Activated gamma-delta T cell treated with anti-CD3 and anti-CD28 coated beads, Interleukin-2, amount 50 U/mL, for 16 hours (primary cell): ENCODE measurements around the gene TUBGCP6.
"Not testable (repeated sequence)": the region's sequence is repeated elsewhere in the genome, so short reads cannot be mapped to it uniquely, and the experiment has no call there.

ENCODE experiments used
- DNase-seq: peaks from one replicate; pipeline ENCODE4 v3.0.0-alpha.2; 2020; ENCODE audit warnings: low read depth

The TUBGCP6 gene

GRCh38 chr22:50209893-50210292, 34.9 kb downstream of the TUBGCP6 start:
- DNase-seq = peak; percentile 54

- no peak for DNase-seq
These were observed 35.6 kb downstream of the TUBGCP6 start for GRCh38 chr22:50208939-50209892.

- DNase-seq = no peak
These were observed 36.3 kb downstream of the TUBGCP6 start for GRCh38 chr22:50208430-50208938.

GRCh38 chr22:50207383-50208140, 37.3 kb downstream of the TUBGCP6 start:
- DNase-seq = no peak

DNA sequence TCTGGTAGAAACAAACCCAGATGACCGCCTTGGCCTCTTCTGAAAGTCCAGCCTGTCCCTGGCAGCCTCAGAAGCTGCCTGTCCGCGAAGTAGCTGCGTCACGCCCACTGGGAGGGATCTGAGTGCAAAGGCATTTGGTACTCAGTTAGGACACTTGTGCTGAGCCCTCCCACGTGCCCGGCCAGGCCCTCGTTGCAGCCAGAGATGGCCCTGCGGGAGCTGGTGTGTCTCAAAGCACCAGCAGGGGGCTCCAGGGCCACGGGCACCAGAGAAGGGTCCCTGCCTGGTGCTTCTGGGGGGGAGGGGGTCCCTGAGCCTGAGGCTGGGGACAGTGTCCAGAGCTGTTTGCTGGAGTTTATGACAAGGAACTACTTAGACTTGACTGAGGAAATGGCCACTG, 38.2 kb downstream of the TUBGCP6 start:
- DNase-seq = no peak

DNA sequence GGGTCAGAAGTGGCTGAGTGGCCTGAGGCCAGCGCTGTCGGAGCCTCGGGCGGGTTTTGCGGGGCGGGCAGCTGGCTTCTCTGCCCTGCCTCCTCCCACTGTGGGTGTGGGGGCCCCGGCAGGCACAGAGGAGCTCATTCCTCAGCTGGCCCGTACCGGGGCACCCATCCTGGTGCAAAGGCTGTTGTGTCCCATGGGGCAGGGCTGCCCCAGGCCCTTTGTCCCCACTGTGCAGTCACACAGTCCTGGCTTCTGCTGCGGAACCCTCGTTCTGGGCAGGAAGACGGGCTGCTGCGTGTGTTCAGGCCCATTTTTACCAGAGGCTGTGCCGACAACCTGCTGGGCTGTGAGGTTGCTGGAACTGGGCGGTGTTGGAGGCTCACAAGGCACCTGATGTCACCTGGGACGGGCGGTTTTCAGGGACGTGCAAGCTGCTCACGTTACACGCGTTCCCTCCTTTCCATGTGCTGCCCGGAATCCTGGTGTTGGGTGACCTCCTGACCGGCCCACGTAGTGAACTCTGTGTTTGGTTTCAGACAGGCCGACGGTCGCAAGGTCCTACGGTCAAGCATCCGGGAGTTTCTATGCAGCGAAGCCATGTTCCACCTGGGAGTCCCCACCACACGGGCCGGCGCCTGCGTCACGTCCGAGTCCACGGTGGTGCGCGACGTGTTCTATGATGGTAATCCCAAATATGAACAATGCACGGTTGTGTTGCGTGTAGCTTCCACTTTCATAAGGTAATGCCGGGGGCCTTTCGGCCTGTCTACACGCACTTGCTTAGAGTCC, 38.8 kb downstream of the TUBGCP6 start:
- DNase-seq = no peak

DNA sequence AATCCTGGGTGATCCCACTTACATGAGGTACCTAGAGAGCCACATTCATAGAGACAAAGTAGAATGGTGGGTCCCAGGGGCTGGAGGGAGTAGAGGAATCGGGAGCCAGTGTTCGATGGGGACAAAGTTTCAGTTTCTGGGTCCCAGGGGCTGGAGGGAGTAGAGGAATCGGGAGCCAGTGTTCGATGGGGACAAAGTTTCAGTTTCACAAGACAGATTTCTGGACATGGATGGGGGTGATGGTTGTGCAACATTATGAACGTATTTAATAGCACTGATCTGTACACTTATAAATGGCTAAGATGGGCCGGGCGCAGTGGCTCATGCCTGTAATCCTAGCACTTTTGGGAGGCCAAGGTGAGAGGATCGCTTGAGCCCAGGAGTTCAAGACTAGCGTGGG, 39.8 kb downstream of the TUBGCP6 start:
- DNase-seq = not testable (repeated sequence)

GRCh38 chr22:50204571-50204970, 40.3 kb downstream of the TUBGCP6 start:
- no peak for DNase-seq

DNA sequence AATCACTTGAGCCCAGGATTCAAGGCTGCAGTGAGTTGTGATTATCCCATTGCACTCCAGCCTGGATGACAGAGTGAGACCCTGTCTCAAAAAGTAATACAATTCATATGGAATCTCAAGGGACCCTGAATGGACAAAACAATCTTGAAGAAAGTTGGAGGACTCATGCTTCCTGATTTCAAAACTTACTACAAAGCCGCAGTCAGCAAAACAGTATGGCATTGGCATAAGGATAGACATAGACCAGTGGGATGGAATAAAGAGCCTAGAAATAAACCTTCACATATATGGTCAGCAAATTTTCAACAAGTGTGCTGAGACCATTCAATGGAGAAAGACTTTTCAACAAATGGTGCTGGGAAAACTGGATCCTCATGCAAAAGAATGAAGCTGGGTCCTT, 41.5 kb downstream of the TUBGCP6 start:
- no peak for DNase-seq

DNA sequence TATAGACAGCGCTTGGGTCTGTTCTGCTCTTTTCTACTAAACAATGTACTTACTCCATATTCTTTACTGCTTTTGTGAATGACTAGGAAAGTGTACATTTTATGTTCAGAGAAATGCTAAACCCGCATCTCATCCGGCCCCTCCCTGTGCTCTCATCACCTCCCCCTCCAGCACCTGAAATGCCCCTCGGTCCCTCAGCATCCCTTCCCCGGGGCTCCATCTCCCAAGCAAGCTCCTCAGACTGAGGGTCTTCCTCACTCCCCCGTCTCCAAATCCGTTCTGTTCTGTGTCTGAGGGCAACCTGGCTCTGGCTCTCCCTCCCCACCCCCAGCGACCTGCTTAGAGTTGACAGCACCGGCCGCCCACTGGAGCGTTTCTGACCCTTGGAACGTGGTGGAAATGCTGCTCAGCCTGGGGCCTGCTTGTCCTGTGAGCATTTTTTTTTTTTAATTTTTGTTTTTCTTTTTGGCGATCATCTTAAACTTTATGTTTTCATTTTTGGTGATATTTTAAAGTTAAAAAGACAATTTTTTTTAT, 42.6 kb downstream of the TUBGCP6 start:
- DNase-seq = no peak

DNA sequence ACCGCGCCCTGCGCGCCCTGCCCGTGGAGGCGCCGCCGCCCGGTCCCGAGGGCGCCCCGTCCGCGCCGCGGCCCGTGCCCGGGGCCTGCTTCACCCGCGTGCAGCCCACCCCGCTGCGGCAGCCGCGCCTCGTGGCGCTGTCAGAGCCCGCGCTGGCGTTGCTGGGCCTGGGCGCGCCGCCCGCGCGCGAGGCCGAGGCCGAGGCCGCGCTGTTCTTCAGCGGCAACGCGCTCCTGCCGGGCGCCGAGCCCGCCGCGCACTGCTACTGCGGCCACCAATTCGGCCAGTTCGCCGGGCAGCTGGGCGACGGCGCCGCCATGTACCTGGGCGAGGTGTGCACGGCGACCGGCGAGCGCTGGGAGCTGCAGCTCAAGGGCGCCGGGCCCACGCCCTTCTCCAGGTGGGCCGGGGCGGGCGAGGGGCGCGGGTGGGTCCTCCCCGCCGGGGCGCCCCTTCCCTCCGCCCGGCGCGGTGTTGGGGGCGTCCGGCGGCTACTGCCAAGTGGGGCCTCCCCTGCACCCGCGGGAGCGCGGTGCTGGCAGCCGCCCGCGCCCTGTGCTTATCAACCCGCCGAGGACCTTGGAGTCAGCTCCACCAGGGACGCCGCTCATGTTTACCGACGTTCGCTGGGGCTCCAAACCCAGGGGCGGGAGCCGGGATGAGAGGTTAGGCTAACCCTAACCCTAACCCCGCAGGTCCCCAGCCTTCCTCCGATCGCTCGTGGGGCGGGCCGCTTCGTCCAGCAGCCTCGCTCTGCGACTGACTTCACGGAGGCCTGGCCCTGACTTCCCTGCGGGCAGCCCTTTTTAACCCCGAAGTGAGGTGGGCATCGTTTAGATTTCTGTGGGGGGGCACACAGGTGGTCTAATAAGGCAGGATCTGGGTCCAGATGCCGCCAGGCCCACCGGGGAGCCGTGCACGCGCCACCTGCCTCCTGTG, 43.4 kb downstream of the TUBGCP6 start:
- DNase-seq = no peak

GRCh38 chr22:50200461-50201190, 44.2 kb downstream of the TUBGCP6 start, which contains the start of gene SELENOO:
Gene SELENOO, plus strand, starts transcription at chr22:50201011. Its CDS starts 26 bp downstream, at chr22:50201037.
- peak; percentile 87 for DNase-seq

DNA sequence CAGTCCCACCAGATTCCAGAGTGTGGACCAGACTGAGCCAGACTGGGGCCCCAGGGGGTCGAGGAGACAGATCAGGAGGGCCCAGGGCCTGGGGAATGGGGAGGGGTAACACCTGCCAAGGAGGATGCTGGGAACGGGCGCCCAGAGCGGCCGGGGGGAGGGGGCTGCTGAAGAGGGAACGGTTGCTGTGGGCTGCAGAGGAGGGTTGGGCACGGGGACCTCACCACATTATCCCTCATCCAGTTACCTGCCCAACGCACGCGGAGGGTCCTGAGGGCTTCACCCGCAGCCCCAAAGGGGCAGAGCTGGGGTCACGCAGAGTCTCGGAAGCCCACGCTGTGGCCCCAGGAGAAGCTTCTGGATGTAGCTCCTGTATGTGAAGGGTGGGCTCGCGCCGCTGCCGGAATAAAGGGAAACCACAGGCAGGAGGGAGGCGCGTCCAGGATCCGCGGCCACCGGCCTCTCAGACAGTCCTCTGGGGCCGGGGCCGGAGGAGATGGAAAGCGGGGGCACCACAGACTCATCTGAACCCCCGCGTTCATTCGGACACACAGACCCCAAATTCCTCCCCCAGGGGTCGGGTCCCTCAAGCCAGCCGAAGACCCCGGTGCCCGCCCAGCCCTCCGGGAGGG, 44.9 kb downstream of the TUBGCP6 start:
- no peak for DNase-seq

GRCh38 chr22:50199251-50199721, 45.5 kb downstream of the TUBGCP6 start:
- DNase-seq = no peak

GRCh38 chr22:50198624-50199017, 46.2 kb downstream of the TUBGCP6 start:
- no peak for DNase-seq

DNA sequence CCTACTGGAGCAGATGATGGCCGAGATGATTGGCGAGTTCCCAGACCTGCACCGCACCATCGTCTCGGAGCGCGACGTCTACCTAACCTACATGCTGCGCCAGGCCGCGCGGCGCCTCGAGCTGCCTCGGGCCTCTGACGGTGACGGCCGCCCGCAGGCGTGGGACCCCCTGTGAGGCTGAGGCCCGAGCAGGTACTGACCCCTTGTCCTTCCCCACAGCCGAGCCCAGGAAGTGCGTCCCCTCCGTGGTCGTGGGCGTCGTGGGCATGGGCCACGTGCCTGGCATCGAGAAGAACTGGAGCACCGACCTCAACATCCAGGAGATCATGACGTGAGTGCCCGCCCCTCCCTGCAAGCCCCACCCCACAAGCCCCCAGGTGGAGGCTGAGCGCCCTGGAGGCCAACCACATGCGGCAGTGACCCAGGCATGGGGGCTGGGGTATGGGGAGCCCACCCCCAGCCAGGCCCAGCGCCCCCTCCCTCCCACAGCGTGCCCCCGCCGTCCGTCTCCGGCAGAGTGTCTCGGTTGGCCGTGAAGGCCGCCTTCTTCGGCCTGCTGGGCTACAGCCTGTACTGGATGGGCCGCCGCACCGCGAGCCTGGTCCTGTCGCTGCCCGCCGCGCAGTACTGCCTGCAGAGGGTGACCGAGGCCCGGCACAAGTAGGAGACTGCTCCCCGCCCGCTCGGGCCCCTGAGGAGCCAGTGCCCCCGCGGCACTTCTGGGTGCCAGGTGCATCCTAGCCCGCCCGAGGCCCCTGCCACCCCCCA, 46.8 kb downstream of the TUBGCP6 start:
- no peak for DNase-seq

GRCh38 chr22:50197000-50197800, 47.6 kb downstream of the TUBGCP6 start:
- no peak for DNase-seq

DNA sequence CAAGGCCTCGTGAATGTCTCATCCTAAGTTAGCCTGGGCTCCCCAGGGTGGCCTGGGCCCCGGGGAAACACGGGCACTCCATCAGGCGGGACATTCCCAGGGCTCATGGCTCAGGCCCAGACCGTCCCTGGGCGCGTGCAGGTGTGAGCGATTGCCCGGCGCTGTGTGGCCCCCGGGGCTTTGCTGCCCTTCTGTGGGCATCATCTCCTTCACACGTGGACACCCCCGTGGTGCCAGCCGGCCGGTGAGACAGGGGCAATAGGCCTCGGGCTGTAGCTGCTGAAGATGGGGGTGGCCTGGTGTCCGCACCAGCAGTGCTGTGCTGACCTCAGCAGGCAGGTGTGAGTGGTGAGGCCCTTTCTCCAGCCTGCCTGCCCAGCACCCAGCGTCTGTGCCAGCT, 48.6 kb downstream of the TUBGCP6 start:
- DNase-seq = no peak
